Activated B cell treated with CpG ODN at 0.5 μM for 24 hours (primary cell): ENCODE data around the gene PISD. TPM values are rescaled to one million over a fixed set of nuclear protein-coding genes. Genes with fewer than 3 reads are reported as not detected.
"Not testable (repeated sequence)": the region's sequence is repeated elsewhere in the genome, so short reads cannot be mapped to it uniquely, and the experiment has no call there.

Experiments
- ATAC-seq: fragments of 200-7000 bp; cut with Tn5 transposase; one replicate; pipeline ENCODE4 v1.10.0; 2021; ENCODE audit warnings: low read depth, mild to moderate bottlenecking, moderate library complexity
- CTCF ChIA-PET: fragments of 350-600 bp; sonication (Branson Sonifier 250); formaldehyde crosslinking; loops from one replicate; lab custom pipeline; 2021; ENCODE audit warnings: antibody characterized with exemption; lab: Charles Lee
- POLR2A ChIA-PET: fragments of 350-600 bp; sonication (Branson Sonifier 250); formaldehyde crosslinking; loops from one replicate; lab custom pipeline; 2021; ENCODE audit warnings: antibody characterized with exemption; lab: Charles Lee
- DNase-seq: peaks from one replicate; pipeline ENCODE4 v3.0.0; 2022
- H3K27ac Mint-ChIP-seq: one replicate; pipeline ENCODE4 v1.8.0; 2020; ENCODE audit warnings: mixed read lengths
- H3K27me3 Mint-ChIP-seq: one replicate; pipeline ENCODE4 v1.8.0; 2021; ENCODE audit warnings: mixed read lengths
- H3K36me3 Mint-ChIP-seq: one replicate; pipeline ENCODE4 v1.8.0; 2021; ENCODE audit warnings: low read depth, mixed read lengths
- H3K4me1 Mint-ChIP-seq: one replicate; pipeline ENCODE4 v1.8.0; 2021; ENCODE audit warnings: mixed read lengths
- H3K4me3 Mint-ChIP-seq: one replicate; pipeline ENCODE4 v1.8.0; 2020; ENCODE audit warnings: mild to moderate bottlenecking, mixed read lengths
- H3K9me3 Mint-ChIP-seq: one replicate; pipeline ENCODE4 v1.8.0; 2020; ENCODE audit warnings: mixed read lengths
- CTCF ChIP-seq: fragments of 200-600 bp; IDR thresholded peaks from one replicate; pipeline ENCODE4 v1.8.0; 2022; ENCODE audit warnings: antibody characterized with exemption, mild to moderate bottlenecking
- intact Hi-C: fragments of 100-400 bp; cut with micrococcal nuclease; formaldehyde crosslinking; loops from one replicate; pipeline ENCODE4 v1.15.1; 2024
- total RNA-seq: library from RNA; stranded (reverse); gene quantifications from 2 replicates; pipeline ENCODE4 v1.2.3, GENCODE V29; 2022

PISD gene
- total RNA-seq, 1 donor from 2014 or later = 61.6 TPM

- Mint-ChIP-seq H3K4me1 (peaks cover 3% of the 10 kb centered on the region), H3K4me3 (no peak overlapping the region), H3K9me3 (no peaks in the 10 kb centered on the region), H3K27ac (no peak overlapping the region), H3K27me3 (no peaks in the 10 kb centered on the region), H3K36me3 (peaks cover 47% of the 10 kb centered on the region)
- intact Hi-C loops = no loop called here
- ATAC-seq (no peak), DNase-seq (no peak)
- ChIA-PET CTCF (no interaction called here), POLR2A (no interaction called here)
- no peak for TF ChIP-seq CTCF
Measured at GRCh38 chr22:31681349-31682345, 19.6 kb upstream of the PISD start.

DNA sequence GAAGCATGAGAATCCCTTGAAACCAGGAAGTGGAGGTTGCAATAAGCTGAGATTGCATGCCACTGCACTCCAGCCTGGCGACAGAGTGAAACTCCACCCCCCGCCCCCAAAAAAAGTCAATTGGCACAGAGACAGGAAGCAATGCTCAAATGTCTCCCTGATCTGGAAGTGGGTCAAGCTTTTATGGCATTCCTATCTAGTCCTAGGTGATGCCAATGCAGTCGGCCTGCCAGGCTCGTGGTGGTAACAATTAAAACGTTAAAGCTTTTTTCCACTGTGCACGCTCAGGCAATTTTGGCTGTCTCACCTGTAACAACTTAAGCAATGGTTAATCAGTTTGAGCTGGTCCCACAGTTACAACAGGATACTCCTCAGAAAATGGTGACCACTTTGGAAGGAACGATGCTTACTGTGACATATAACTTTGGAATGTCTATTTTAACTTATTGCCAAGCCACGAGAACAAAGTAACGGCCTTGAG is 18.9 kb upstream of the PISD start:
- TF ChIP-seq CTCF = no peak
- ATAC-seq = no peak
- intact Hi-C loops = no loop called here
- no peaks in the 10 kb centered on the region for H3K9me3 Mint-ChIP-seq
- no peak overlapping the region for H3K4me3 Mint-ChIP-seq
- DNase-seq = no peak
- no peak overlapping the region for H3K27ac Mint-ChIP-seq
- ChIA-PET CTCF (no interaction called here), POLR2A (no interaction called here)
- H3K36me3 Mint-ChIP-seq = peaks cover 42% of the 10 kb centered on the region
- H3K4me1 Mint-ChIP-seq = peaks cover 10% of the 10 kb centered on the region
- H3K27me3 Mint-ChIP-seq = no peaks in the 10 kb centered on the region

DNA sequence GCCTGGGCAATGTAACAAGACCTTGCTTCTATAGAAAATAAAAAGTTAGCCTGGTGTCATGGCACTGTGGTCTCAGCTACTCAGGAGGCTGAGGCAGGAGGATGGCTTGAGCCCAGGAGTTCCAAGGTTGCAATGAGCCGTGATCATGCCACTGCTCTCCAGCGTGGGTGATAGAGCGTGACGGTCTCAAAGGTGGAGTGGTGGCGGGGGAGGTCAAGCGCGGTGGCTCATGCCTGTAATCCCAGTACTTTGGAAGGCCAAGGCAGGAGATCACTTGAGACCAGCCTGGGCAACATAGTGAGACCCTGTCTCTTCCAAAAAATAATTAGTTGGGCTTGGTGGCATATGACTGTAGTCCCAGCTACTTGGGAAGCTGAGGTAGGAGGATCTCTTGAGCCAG is 16.7 kb upstream of the PISD start:
- H3K4me1 Mint-ChIP-seq = peaks cover 20% of the 10 kb centered on the region
- no peak overlapping the region for H3K4me3 Mint-ChIP-seq
- CTCF ChIA-PET = interaction anchor here (2.5 kb wide), 1 partner anchor 16 kb away, joined by 9 read pairs; the partner anchor contains the start of gene PISD
- POLR2A ChIA-PET = interaction anchor here (1.0 kb wide), 1 partner anchor 8 kb away, joined by 3 read pairs; no protein-coding TSS in a partner anchor
- intact Hi-C loops = loop anchor here (5.0 kb wide), 1 partner anchor 114 kb away; no protein-coding TSS in a partner anchor
- no peaks in the 10 kb centered on the region for H3K9me3 Mint-ChIP-seq
- DNase-seq = no peak
- TF ChIP-seq CTCF = no peak
- no peak for ATAC-seq
- H3K36me3 Mint-ChIP-seq = peaks cover 20% of the 10 kb centered on the region
- no peaks in the 10 kb centered on the region for H3K27me3 Mint-ChIP-seq
- H3K27ac Mint-ChIP-seq = peak overlapping the region; percentile 69

GRCh38 chr22:31676700-31677099 is 14.7 kb upstream of the PISD start:
- Mint-ChIP-seq H3K4me1 (peaks cover 25% of the 10 kb centered on the region), H3K4me3 (peak overlapping the region; percentile 96), H3K27ac (peak overlapping the region; percentile 94), H3K36me3 (peaks cover 5% of the 10 kb centered on the region), H3K9me3 (no peaks in the 10 kb centered on the region), H3K27me3 (no peaks in the 10 kb centered on the region)
- intact Hi-C loops = loop anchor here (1.0 to 5.0 kb wide), 4 partner anchors 14 to 116 kb away; partner anchors contain the start of genes PISD and PRR14L
- ChIA-PET POLR2A (interaction anchor here (0.5 to 3.3 kb wide), 15 partner anchors 11 to 799 kb away, joined by 3 to 41 read pairs (median 4); partner anchors contain the start of genes DEPDC5, PISD and PRR14L), CTCF (interaction anchor here (1.4 to 2.5 kb wide), 4 partner anchors 11 to 271 kb away, joined by 3 to 12 read pairs (median 9); partner anchors contain the start of gene PISD)
- DNase-seq (peak; percentile 84), ATAC-seq (peak; percentile 99)
- TF ChIP-seq CTCF = no peak

DNA sequence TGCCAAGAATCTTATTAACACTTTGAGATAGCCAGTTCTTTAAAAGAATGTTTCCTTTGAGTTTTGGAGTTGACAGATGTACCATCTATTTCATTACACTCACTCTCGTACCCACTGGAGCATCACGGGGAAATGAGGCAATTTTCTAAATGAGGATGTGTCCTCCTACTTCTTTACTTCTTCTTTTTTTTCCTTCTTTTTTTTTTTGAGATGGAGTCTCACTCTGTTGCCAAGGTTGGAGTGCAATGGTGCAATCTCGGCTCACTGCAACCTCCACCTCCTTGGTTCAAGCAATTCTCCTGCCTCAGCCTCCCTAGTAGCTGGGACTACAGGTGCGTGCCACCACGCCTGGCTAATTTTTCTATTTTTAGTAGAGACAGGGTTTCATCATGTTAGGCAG is 12.2 kb upstream of the PISD start:
- ATAC-seq = peak; percentile 23
- H3K4me3 Mint-ChIP-seq = peak overlapping the region; percentile 3
- H3K9me3 Mint-ChIP-seq, H3K27me3 Mint-ChIP-seq, CTCF ChIA-PET, DNase-seq, H3K36me3 Mint-ChIP-seq: not testable (repeated sequence)
- peaks cover 25% of the 10 kb centered on the region for H3K4me1 Mint-ChIP-seq
- POLR2A ChIA-PET = interaction anchor here (0.6 to 3.3 kb wide), 4 partner anchors 12 to 82 kb away, joined by 3 to 41 read pairs (median 8); partner anchors contain the start of gene PISD
- intact Hi-C loops = loop anchor here (2.0 kb wide), 1 partner anchor 271 kb away; the partner anchor contains the start of gene YWHAH
- H3K27ac Mint-ChIP-seq = peak overlapping the region; percentile 76

GRCh38 chr22:31668849-31669248 is 6.8 kb upstream of the PISD start:
- ATAC-seq, H3K4me3 Mint-ChIP-seq, POLR2A ChIA-PET, H3K9me3 Mint-ChIP-seq, H3K27me3 Mint-ChIP-seq, H3K27ac Mint-ChIP-seq, H3K36me3 Mint-ChIP-seq, DNase-seq: not testable (repeated sequence)
- H3K4me1 Mint-ChIP-seq = peaks cover 10% of the 10 kb centered on the region
- CTCF ChIA-PET = interaction anchor here (1.4 kb wide), 1 partner anchor 112 kb away, joined by 3 read pairs; no protein-coding TSS in a partner anchor
- intact Hi-C loops = loop anchor here (10.0 kb wide), 2 partner anchors 596 to 806 kb away; partner anchors contain the start of gene FBXO7
